GM12878 (cell line): ENCODE results near the gene OR2C1. TPM values are rescaled to one million over a fixed set of nuclear protein-coding genes. Genes with fewer than 3 reads are reported as not detected.

Experiments used
- CBX3 ChIP-seq: fragments of 200-600 bp; sonication (generic); IDR thresholded peaks from 2 replicates; pipeline ENCODE4 v1.6.1; 2016; ENCODE audit warnings: low read depth, borderline replicate concordance
- CHD1 ChIP-seq: IDR thresholded peaks from 2 replicates; pipeline ENCODE4 v1.6.1; 2012; ENCODE audit warnings: low read depth, low read length, improper control_type of control experiment
- DPF2 ChIP-seq: fragments of 450-650 bp; IDR thresholded peaks from 2 replicates; pipeline ENCODE4 v1.6.1; 2017; ENCODE audit warnings: mild to moderate bottlenecking
- GATAD2B ChIP-seq: fragments of 450-650 bp; conservative IDR thresholded peaks from 2 replicates; pipeline ENCODE4 v1.6.1; 2017; ENCODE audit warnings: low read depth, mild to moderate bottlenecking, moderate library complexity
- JUND ChIP-seq: IDR thresholded peaks from 2 replicates; pipeline ENCODE4 v1.6.1; 2012; ENCODE audit warnings: low read depth, mild to moderate bottlenecking, low read length, improper control_type of control experiment, moderate library complexity
- KLF5 ChIP-seq: fragments of 450-650 bp; IDR thresholded peaks from 2 replicates; pipeline ENCODE4 v1.6.1; 2014; ENCODE audit warnings: mild to moderate bottlenecking; ENCODE audit not compliant: partially characterized antibody
- NR2C2 ChIP-seq: IDR thresholded peaks from 2 replicates; pipeline ENCODE4 v1.6.1; 2011; ENCODE audit warnings: borderline replicate concordance, low read depth; ENCODE audit not compliant: control insufficient read depth, insufficient read length
- POLR2A ChIP-seq: IDR thresholded peaks from 2 replicates; pipeline ENCODE4 v1.6.1; 2011; ENCODE audit warnings: low read depth, mild to moderate bottlenecking, low read length
- RCOR1 ChIP-seq: conservative IDR thresholded peaks from 2 replicates; pipeline ENCODE4 v1.6.1; 2012; ENCODE audit warnings: low read depth, low read length, improper control_type of control experiment
- SIN3A ChIP-seq: IDR thresholded peaks from 2 replicates; pipeline ENCODE4 v1.6.1; 2012; ENCODE audit warnings: low read depth, low read length, improper control_type of control experiment
- SKIL ChIP-seq: fragments of 450-650 bp; IDR thresholded peaks from 2 replicates; pipeline ENCODE4 v1.6.1; 2017; ENCODE audit warnings: mild to moderate bottlenecking, low read depth, inconsistent platforms; ENCODE audit not compliant: poor library complexity, severe bottlenecking
- SMAD1 ChIP-seq: fragments of 450-650 bp; IDR thresholded peaks from 2 replicates; pipeline ENCODE4 v1.6.1; 2018; ENCODE audit warnings: mild to moderate bottlenecking, low read depth; ENCODE audit not compliant: partially characterized antibody
- SP1 ChIP-seq: IDR thresholded peaks from one replicate; pipeline ENCODE4 v1.6.1; 2011; ENCODE audit warnings: low read depth, low read length
- SREBF1 ChIP-seq: IDR thresholded peaks from 2 replicates; pipeline ENCODE4 v1.6.1; 2012; ENCODE audit warnings: mild to moderate bottlenecking, low read length
- STAT1 ChIP-seq: fragments of 450-650 bp; conservative IDR thresholded peaks from 2 replicates; pipeline ENCODE4 v1.6.1; 2014; ENCODE audit warnings: antibody characterized with exemption, mild to moderate bottlenecking
- polyA plus RNA-seq, 11 experiments: library from polyadenylated mRNA; depleted of rRNA in 4 of 11; unstranded in 6 of 11; stranded (reverse) in 5 of 11; fragments of >200 nt; fragmentation: Nextera tagmentation in 4 of 11; fragmentation: Illumina TruSeq in 1 of 11; extraction: Ambion mirVana in 4 of 11; extraction: Trizol in 1 of 11; gene quantifications; 1 replicate in 1 of 11; 2 replicates in 10 of 11; pipeline versions ENCODE4 v1.2.1 to v1.2.3, GENCODE V29; 2011 to 2016; ENCODE audit warnings: inconsistent platforms in 2 of 11, missing spikeins in 2 of 11, low read depth in 1 of 11
- total RNA-seq, 4 experiments: library from RNA; depleted of rRNA in 3 of 4; stranded (reverse); fragments of >200 nt in 3 of 4; fragmentation: Illumina TruSeq in 1 of 4; extraction: Trizol in 1 of 4; gene quantifications; 2 replicates each; pipeline versions ENCODE4 v1.2.1 to v1.2.3, GENCODE V29; 2013 to 2021
- TF ChIP-seq, protein P1 (sequence below): fragments of 450-650 bp; IDR thresholded peaks from 2 replicates; pipeline ENCODE4 v1.6.1; 2017; ENCODE audit warnings: mild to moderate bottlenecking, moderate library complexity
- TF ChIP-seq, protein P2 (sequence below): fragments of 150-350 bp; IDR thresholded peaks from 2 replicates; pipeline ENCODE4 v1.6.1; 2016; ENCODE audit warnings: low read depth, low read length
- TF ChIP-seq, protein P3 (sequence below): fragments of 450-650 bp; IDR thresholded peaks from 2 replicates; pipeline ENCODE4 v1.6.1; 2017; ENCODE audit warnings: mild to moderate bottlenecking

The OR2C1 gene
- total and polyA plus RNA-seq, 10 of the 15 experiments (the other 5 are each of a cell fraction or from before 2014, with no cell fraction given), result 0.05 to 0.21 (median 0.14) TPM; not detected in 5

DNA sequence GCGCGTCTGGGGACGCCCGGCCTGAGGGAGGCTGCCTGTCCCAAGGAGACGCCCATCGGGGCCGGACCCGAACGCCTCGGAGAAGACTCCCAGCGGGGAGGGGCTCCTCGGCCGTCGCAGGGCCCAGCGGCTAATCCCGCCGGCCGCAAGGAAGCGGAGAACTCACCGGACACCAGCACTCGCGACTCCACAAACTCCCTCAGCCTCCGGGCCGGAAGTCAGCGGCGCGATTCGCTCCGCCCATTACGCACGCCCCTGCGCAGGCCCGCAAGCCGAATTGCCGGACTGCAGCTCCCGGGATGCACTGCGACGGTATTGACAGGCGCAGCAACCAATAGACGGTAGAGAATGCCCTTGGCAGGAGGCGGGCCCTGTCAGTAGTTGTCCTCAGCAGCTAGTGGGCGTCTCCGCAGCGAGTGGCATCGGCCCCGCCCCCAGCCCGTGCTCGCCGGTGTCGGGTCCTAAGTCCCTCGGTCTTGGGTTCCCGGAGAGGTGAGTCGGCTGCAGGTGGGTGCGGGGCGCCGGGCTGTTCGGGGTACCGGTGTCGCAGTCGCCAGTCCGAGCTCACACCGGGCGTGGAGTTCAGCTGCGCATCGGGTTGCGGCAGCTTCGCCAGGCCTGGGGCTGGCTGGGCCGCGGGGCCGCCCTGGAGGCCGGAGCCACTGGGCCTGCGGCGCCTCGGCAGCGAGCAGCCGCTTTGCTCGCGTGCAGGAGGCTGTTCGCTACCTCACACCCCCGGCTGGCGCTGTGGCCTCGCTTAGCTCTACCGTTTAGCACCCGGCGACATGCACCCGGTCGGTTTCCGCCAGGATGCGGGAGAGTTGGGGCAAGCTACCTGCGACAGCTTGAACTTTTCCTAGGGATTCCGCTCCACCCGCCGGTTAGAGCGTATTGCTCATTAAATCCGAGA is 45.3 kb downstream of the OR2C1 start, which contains the start of the genes ZNF174 and ZSCAN32 (continued):
- peak; percentile 93; the same call in 1 of the 2 replicates for TF ChIP-seq GATAD2B
- TF ChIP-seq SREBF1, result no peak
- TF ChIP-seq, protein P1, sequence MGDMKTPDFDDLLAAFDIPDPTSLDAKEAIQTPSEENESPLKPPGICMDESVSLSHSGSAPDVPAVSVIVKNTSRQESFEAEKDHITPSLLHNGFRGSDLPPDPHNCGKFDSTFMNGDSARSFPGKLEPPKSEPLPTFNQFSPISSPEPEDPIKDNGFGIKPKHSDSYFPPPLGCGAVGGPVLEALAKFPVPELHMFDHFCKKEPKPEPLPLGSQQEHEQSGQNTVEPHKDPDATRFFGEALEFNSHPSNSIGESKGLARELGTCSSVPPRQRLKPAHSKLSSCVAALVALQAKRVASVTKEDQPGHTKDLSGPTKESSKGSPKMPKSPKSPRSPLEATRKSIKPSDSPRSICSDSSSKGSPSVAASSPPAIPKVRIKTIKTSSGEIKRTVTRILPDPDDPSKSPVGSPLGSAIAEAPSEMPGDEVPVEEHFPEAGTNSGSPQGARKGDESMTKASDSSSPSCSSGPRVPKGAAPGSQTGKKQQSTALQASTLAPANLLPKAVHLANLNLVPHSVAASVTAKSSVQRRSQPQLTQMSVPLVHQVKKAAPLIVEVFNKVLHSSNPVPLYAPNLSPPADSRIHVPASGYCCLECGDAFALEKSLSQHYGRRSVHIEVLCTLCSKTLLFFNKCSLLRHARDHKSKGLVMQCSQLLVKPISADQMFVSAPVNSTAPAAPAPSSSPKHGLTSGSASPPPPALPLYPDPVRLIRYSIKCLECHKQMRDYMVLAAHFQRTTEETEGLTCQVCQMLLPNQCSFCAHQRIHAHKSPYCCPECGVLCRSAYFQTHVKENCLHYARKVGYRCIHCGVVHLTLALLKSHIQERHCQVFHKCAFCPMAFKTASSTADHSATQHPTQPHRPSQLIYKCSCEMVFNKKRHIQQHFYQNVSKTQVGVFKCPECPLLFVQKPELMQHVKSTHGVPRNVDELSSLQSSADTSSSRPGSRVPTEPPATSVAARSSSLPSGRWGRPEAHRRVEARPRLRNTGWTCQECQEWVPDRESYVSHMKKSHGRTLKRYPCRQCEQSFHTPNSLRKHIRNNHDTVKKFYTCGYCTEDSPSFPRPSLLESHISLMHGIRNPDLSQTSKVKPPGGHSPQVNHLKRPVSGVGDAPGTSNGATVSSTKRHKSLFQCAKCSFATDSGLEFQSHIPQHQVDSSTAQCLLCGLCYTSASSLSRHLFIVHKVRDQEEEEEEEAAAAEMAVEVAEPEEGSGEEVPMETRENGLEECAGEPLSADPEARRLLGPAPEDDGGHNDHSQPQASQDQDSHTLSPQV, result no peak
- TF ChIP-seq CHD1, result no peak
- TF ChIP-seq SKIL, result no peak
- peak; percentile 99 for TF ChIP-seq DPF2
- TF ChIP-seq, protein P2, sequence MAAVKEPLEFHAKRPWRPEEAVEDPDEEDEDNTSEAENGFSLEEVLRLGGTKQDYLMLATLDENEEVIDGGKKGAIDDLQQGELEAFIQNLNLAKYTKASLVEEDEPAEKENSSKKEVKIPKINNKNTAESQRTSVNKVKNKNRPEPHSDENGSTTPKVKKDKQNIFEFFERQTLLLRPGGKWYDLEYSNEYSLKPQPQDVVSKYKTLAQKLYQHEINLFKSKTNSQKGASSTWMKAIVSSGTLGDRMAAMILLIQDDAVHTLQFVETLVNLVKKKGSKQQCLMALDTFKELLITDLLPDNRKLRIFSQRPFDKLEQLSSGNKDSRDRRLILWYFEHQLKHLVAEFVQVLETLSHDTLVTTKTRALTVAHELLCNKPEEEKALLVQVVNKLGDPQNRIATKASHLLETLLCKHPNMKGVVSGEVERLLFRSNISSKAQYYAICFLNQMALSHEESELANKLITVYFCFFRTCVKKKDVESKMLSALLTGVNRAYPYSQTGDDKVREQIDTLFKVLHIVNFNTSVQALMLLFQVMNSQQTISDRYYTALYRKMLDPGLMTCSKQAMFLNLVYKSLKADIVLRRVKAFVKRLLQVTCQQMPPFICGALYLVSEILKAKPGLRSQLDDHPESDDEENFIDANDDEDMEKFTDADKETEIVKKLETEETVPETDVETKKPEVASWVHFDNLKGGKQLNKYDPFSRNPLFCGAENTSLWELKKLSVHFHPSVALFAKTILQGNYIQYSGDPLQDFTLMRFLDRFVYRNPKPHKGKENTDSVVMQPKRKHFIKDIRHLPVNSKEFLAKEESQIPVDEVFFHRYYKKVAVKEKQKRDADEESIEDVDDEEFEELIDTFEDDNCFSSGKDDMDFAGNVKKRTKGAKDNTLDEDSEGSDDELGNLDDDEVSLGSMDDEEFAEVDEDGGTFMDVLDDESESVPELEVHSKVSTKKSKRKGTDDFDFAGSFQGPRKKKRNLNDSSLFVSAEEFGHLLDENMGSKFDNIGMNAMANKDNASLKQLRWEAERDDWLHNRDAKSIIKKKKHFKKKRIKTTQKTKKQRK, result peak; percentile 71
- TF ChIP-seq KLF5, result peak; percentile 89
- TF ChIP-seq SP1, result peak; percentile 99
- no peak for TF ChIP-seq NR2C2
- no peak for TF ChIP-seq CBX3
- TF ChIP-seq, protein P3, sequence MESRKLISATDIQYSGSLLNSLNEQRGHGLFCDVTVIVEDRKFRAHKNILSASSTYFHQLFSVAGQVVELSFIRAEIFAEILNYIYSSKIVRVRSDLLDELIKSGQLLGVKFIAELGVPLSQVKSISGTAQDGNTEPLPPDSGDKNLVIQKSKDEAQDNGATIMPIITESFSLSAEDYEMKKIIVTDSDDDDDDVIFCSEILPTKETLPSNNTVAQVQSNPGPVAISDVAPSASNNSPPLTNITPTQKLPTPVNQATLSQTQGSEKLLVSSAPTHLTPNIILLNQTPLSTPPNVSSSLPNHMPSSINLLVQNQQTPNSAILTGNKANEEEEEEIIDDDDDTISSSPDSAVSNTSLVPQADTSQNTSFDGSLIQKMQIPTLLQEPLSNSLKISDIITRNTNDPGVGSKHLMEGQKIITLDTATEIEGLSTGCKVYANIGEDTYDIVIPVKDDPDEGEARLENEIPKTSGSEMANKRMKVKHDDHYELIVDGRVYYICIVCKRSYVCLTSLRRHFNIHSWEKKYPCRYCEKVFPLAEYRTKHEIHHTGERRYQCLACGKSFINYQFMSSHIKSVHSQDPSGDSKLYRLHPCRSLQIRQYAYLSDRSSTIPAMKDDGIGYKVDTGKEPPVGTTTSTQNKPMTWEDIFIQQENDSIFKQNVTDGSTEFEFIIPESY, result no peak
- no peak for TF ChIP-seq SMAD1
- TF ChIP-seq SIN3A, result peak; percentile 72; the same call in 1 of the 2 replicates
- TF ChIP-seq STAT1, result 0 out of 2 replicates have a peak, but pooled peaks have one; percentile 14
- no peak for TF ChIP-seq RCOR1
- no peak for TF ChIP-seq JUND
- TF ChIP-seq POLR2A, result peak; percentile 90
